Measurements from ENCODE around the gene UBTF. TPM values are rescaled to one million over a fixed set of nuclear protein-coding genes. Genes with fewer than 3 reads are reported as not detected.

The UBTF gene
- total and polyA plus RNA-seq, 9 of the 15 experiments (the other 6 are each of a cell fraction or from before 2014, with no cell fraction given), result 1.2 to 113 (median 83.6) TPM

DNA sequence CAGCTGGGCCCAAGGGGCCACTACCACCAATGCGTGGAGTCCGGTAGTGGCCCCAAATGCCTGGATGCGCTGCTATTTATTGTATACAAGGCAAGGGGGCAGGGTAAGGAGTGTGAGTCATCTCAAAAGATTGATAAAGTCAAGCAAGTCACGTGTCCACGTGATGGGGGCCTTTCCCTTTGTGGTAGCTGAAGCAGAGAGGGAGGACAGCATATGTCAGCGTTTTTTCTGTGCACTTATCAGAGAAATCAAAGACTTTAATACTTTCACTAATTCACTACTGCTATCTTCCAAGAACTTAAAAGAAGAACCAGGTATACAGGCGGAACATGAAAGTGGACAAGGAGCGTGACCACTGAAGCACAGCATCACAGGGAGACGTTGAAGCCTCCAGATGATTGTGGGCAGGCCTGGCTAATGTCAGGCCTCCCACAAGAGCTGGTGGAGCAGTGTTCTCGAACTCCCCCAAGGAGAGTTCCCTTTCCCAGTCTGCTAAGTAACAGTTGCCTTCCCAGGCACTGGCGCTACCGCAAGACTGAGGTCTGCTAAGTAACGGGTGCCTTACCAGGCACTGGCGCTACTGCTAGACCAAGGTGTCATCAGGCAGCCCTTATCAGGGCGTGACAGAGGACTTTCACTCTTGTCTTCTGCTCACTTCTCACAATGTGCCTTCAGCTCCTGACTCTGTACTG is 59.8 kb downstream of the UBTF start (continued):
- TF ChIP-seq, protein P1, sequence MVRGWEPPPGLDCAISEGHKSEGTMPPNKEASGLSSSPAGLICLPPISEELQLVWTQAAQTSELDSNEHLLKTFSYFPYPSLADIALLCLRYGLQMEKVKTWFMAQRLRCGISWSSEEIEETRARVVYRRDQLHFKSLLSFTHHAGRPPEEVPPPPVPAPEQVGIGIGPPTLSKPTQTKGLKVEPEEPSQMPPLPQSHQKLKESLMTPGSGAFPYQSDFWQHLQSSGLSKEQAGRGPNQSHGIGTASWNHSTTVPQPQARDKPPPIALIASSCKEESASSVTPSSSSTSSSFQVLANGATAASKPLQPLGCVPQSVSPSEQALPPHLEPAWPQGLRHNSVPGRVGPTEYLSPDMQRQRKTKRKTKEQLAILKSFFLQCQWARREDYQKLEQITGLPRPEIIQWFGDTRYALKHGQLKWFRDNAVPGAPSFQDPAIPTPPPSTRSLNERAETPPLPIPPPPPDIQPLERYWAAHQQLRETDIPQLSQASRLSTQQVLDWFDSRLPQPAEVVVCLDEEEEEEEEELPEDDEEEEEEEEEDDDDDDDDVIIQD (CRISPR knock-in tag; IDR thresholded peaks at IDR 0.05), result no peak
- TF ChIP-seq ZNF584 (CRISPR knock-in tag; IDR thresholded peaks at IDR 0.05; ENCODE audit: low read depth) (peak; percentile 67; the same call in 1 of the 2 replicates), TFAM (CRISPR knock-in tag; conservative IDR thresholded peaks at IDR 0.05) (no peak), ZNF444 (CRISPR knock-in tag; IDR thresholded peaks at IDR 0.05) (no peak), PHTF2 (CRISPR knock-in tag; IDR thresholded peaks at IDR 0.05) (no peak), PTTG1 (tag; IDR thresholded peaks at IDR 0.05; ENCODE audit: low read depth) (no peak), STAT5A (IDR thresholded peaks at IDR 0.05; ENCODE audit: borderline replicate concordance, low read length) (no peak; the same call in 1 of the 2 replicates), HMGN3 (IDR thresholded peaks at IDR 0.05; ENCODE audit: borderline replicate concordance, extremely low read depth, insufficient read length, low read depth, low read length) (no peak), KLF13 (tag; IDR thresholded peaks at IDR 0.05; ENCODE audit: borderline replicate concordance, low read depth) (no peak), ETS2 (tag; IDR thresholded peaks at IDR 0.05; ENCODE audit: borderline replicate concordance, poor library complexity, severe bottlenecking) (no peak)
- TF ChIP-seq, protein P2, sequence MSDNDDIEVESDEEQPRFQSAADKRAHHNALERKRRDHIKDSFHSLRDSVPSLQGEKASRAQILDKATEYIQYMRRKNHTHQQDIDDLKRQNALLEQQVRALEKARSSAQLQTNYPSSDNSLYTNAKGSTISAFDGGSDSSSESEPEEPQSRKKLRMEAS (CRISPR knock-in tag; IDR thresholded peaks at IDR 0.05), result peak; percentile 69
- TF ChIP-seq, protein P3, sequence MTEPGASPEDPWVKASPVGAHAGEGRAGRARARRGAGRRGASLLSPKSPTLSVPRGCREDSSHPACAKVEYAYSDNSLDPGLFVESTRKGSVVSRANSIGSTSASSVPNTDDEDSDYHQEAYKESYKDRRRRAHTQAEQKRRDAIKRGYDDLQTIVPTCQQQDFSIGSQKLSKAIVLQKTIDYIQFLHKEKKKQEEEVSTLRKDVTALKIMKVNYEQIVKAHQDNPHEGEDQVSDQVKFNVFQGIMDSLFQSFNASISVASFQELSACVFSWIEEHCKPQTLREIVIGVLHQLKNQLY (CRISPR knock-in tag; conservative IDR thresholded peaks at IDR 0.05), result no peak
- TF ChIP-seq, protein P4, sequence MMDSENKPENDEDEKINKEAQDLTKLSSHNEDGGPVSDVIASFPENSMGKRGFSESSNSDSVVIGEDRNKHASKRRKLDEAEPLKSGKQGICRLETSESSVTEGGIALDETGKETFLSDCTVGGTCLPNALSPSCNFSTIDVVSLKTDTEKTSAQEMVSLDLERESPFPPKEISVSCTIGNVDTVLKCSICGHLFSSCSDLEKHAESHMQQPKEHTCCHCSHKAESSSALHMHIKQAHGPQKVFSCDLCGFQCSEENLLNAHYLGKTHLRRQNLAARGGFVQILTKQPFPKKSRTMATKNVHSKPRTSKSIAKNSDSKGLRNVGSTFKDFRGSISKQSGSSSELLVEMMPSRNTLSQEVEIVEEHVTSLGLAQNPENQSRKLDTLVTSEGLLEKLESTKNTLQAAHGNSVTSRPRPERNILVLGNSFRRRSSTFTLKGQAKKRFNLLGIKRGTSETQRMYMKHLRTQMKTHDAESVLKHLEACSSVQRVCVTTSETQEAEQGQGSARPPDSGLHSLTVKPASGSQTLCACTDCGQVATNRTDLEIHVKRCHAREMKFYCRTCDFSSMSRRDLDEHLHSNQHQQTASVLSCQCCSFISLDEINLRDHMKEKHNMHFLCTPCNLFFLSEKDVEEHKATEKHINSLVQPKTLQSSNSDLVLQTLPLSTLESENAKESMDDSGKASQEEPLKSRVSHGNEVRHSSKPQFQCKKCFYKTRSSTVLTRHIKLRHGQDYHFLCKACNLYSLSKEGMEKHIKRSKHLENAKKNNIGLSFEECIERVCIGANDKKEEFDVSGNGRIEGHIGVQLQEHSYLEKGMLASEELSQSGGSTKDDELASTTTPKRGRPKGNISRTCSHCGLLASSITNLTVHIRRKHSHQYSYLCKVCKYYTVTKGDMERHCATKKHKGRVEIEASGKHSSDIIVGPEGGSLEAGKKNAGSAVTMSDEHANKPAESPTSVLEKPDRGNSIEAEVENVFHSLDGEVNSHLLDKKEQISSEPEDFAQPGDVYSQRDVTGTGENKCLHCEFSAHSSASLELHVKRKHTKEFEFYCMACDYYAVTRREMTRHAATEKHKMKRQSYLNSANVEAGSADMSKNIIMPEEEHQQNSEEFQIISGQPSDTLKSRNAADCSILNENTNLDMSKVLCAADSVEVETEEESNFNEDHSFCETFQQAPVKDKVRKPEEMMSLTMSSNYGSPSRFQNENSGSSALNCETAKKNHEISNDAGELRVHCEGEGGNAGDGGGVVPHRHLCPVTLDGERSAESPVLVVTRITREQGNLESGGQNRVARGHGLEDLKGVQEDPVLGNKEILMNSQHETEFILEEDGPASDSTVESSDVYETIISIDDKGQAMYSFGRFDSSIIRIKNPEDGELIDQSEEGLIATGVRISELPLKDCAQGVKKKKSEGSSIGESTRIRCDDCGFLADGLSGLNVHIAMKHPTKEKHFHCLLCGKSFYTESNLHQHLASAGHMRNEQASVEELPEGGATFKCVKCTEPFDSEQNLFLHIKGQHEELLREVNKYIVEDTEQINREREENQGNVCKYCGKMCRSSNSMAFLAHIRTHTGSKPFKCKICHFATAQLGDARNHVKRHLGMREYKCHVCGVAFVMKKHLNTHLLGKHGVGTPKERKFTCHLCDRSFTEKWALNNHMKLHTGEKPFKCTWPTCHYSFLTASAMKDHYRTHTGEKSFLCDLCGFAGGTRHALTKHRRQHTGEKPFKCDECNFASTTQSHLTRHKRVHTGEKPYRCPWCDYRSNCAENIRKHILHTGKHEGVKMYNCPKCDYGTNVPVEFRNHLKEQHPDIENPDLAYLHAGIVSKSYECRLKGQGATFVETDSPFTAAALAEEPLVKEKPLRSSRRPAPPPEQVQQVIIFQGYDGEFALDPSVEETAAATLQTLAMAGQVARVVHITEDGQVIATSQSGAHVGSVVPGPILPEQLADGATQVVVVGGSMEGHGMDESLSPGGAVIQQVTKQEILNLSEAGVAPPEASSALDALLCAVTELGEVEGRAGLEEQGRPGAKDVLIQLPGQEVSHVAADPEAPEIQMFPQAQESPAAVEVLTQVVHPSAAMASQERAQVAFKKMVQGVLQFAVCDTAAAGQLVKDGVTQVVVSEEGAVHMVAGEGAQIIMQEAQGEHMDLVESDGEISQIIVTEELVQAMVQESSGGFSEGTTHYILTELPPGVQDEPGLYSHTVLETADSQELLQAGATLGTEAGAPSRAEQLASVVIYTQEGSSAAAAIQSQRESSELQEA (IDR thresholded peaks at IDR 0.05; ENCODE audit: low read depth), result no peak
- TF ChIP-seq, protein P5, sequence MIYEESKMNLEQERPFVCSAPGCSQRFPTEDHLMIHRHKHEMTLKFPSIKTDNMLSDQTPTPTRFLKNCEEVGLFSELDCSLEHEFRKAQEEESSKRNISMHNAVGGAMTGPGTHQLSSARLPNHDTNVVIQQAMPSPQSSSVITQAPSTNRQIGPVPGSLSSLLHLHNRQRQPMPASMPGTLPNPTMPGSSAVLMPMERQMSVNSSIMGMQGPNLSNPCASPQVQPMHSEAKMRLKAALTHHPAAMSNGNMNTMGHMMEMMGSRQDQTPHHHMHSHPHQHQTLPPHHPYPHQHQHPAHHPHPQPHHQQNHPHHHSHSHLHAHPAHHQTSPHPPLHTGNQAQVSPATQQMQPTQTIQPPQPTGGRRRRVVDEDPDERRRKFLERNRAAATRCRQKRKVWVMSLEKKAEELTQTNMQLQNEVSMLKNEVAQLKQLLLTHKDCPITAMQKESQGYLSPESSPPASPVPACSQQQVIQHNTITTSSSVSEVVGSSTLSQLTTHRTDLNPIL (CRISPR knock-in tag; IDR thresholded peaks at IDR 0.05), result no peak

Measured in K562 (cell line).